Osteocyte (in vitro differentiated cells): ENCODE measurements around the gene NAA20. TPM values are rescaled to one million over a fixed set of nuclear protein-coding genes. Genes with fewer than 3 reads are reported as not detected.

Experiments
- DNase-seq: peaks from one replicate; pipeline ENCODE4 v3.0.0; 2021; ENCODE audit warnings: mixed read lengths; ENCODE audit not compliant: unreplicated experiment; ENCODE audit errors: extremely low spot score
- H3K27ac Mint-ChIP-seq: one replicate; pipeline ENCODE4 v1.8.0; 2021; ENCODE audit warnings: mild to moderate bottlenecking, mixed read lengths; ENCODE audit not compliant: unreplicated experiment
- H3K27me3 Mint-ChIP-seq: one replicate; pipeline ENCODE4 v1.8.0; 2021; ENCODE audit warnings: mixed read lengths; ENCODE audit not compliant: unreplicated experiment
- H3K36me3 Mint-ChIP-seq: one replicate; pipeline ENCODE4 v1.8.0; 2021; ENCODE audit warnings: mixed read lengths; ENCODE audit not compliant: unreplicated experiment
- H3K4me1 Mint-ChIP-seq: one replicate; pipeline ENCODE4 v1.8.0; 2021; ENCODE audit warnings: mixed read lengths; ENCODE audit not compliant: unreplicated experiment
- H3K4me3 Mint-ChIP-seq: one replicate; pipeline ENCODE4 v1.8.0; 2021; ENCODE audit warnings: mild to moderate bottlenecking, moderate library complexity, mixed read lengths; ENCODE audit not compliant: unreplicated experiment
- H3K9me3 Mint-ChIP-seq: one replicate; pipeline ENCODE4 v1.8.0; 2021; ENCODE audit warnings: mixed read lengths; ENCODE audit not compliant: unreplicated experiment
- total RNA-seq: library from RNA; stranded (reverse); gene quantifications from 2 replicates; pipeline ENCODE4 v1.2.1, GENCODE V29; 2021
- TF ChIP-seq, protein P1 (sequence below): fragments of 200-600 bp; sonication (generic); IDR thresholded peaks from 2 replicates; pipeline ENCODE4 v1.5.0; 2021; ENCODE audit warnings: antibody characterized with exemption, mild to moderate bottlenecking, moderate library complexity

Gene NAA20
- total RNA-seq, 1 donor from 2014 or later: 49.6 TPM

DNA sequence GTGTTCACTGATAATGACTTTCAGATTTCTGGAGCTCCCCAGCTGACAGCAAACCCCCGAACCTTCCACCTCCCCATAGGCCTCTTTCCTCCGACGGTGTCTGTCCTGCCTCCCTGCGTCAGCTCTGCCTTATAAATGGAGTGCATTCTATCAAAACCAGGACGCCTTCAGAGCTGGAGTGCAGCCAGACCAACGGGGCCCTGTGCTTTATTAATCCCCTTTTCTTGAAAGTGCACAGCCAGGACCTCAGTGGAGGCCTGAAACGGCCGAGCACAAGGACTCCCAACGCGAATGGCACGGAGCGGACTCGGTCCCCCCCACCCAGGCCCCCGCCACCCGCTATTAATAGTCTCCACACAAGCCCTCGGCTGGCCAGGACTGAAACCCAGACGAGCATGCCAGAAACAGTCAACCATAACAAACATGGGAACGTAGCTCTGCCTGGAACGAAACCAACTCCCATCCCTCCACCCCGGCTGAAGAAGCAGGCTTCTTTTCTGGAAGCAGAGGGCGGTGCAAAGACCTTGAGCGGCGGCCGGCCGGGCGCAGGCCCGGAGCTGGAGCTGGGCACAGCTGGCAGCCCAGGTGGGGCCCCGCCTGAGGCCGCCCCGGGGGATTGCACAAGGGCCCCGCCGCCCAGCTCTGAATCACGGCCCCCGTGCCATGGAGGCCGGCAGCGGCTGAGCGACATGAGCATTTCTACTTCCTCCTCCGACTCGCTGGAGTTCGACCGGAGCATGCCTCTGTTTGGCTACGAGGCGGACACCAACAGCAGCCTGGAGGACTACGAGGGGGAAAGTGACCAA is 42.3 kb upstream of the NAA20 start:
- no peaks in the 10 kb centered on the region for H3K27me3 Mint-ChIP-seq
- peaks cover 15% of the 10 kb centered on the region for H3K36me3 Mint-ChIP-seq
- H3K4me1 Mint-ChIP-seq: peaks cover 67% of the 10 kb centered on the region
- DNase-seq: peak; percentile 89
- peak overlapping the region; percentile 96 for H3K27ac Mint-ChIP-seq
- H3K9me3 Mint-ChIP-seq: no peaks in the 10 kb centered on the region
- H3K4me3 Mint-ChIP-seq: peak overlapping the region; percentile 77
- TF ChIP-seq, protein P1, sequence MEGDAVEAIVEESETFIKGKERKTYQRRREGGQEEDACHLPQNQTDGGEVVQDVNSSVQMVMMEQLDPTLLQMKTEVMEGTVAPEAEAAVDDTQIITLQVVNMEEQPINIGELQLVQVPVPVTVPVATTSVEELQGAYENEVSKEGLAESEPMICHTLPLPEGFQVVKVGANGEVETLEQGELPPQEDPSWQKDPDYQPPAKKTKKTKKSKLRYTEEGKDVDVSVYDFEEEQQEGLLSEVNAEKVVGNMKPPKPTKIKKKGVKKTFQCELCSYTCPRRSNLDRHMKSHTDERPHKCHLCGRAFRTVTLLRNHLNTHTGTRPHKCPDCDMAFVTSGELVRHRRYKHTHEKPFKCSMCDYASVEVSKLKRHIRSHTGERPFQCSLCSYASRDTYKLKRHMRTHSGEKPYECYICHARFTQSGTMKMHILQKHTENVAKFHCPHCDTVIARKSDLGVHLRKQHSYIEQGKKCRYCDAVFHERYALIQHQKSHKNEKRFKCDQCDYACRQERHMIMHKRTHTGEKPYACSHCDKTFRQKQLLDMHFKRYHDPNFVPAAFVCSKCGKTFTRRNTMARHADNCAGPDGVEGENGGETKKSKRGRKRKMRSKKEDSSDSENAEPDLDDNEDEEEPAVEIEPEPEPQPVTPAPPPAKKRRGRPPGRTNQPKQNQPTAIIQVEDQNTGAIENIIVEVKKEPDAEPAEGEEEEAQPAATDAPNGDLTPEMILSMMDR: no peak

DNA sequence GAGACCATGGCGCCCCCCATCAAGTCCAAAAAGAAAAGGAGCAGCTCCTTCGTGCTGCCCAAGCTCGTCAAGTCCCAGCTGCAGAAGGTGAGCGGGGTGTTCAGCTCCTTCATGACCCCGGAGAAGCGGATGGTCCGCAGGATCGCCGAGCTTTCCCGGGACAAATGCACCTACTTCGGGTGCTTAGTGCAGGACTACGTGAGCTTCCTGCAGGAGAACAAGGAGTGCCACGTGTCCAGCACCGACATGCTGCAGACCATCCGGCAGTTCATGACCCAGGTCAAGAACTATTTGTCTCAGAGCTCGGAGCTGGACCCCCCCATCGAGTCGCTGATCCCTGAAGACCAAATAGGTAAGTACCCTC is 41.7 kb upstream of the NAA20 start:
- peak overlapping the region; percentile 96 for H3K27ac Mint-ChIP-seq
- H3K9me3 Mint-ChIP-seq: no peaks in the 10 kb centered on the region
- no peak for DNase-seq
- TF ChIP-seq, protein P1: no peak
- peaks cover 72% of the 10 kb centered on the region for H3K4me1 Mint-ChIP-seq
- peaks cover 14% of the 10 kb centered on the region for H3K36me3 Mint-ChIP-seq
- H3K4me3 Mint-ChIP-seq: peak overlapping the region; percentile 77
- no peaks in the 10 kb centered on the region for H3K27me3 Mint-ChIP-seq

DNA sequence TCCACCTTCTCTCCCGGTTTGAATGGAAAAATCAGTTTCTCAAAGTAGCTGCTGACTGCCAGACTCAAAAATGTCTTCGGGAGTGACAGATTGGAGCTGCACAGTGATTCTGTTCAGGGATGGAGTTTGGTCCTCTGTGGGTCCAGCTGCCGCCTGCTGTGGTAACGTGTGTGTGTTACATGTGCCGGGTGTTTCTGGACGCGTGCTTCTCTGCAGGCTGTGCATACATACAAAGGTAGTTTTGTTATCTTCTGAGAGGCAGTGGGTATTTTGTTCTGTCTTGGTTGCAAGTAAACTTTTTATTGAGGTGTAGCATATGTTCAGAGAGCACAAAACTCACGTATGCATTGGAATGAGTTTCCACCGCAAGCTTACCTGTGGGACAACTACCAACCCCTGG is 41.3 kb upstream of the NAA20 start:
- Mint-ChIP-seq H3K4me1 (peaks cover 77% of the 10 kb centered on the region), H3K27ac (peak overlapping the region; percentile 96), H3K27me3 (no peaks in the 10 kb centered on the region), H3K9me3 (no peaks in the 10 kb centered on the region), H3K36me3 (peaks cover 11% of the 10 kb centered on the region), H3K4me3 (peak overlapping the region; percentile 77)
- TF ChIP-seq, protein P1: no peak
- no peak for DNase-seq

DNA sequence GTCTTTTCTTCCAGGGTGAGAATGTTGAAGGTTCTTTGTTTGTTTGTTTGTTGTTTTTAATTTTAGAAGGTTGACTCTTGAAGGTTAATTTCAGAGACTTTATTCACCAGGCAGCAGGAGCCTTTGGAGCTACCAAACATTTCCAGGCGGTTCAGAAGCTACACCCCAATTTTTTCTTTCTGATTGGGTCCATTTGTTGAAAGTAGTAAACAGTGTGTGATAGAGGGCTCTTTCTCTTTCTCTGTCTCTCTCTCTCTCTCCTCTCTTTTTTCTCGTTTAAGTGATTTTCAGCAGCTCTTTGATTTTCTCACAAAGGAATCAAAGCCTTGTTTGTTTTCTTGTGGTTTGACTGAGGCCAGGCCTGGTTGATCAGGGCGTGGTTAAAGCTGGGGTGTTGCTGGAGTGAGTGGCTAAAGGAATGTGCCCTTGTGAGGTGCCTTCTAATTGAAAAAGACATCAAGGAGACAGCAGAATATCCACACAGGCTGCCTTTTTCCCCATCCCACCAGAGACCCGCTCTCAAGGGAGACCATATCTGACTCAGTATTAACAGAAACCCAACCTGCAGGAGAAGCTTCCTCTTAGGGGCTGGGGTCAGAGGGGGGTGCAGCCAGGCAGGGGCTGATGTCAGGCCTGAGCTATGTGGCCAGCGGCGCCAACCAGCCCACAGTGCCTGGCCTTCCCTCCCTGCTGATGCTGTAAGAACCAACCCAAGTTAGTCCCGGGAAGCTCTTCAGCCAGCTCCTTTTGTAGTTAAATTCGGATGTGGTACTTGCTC is 40.4 kb upstream of the NAA20 start:
- Mint-ChIP-seq H3K36me3 (peaks cover 6% of the 10 kb centered on the region), H3K9me3 (no peaks in the 10 kb centered on the region), H3K27ac (peak overlapping the region; percentile 96), H3K4me1 (peaks cover 86% of the 10 kb centered on the region), H3K27me3 (no peaks in the 10 kb centered on the region), H3K4me3 (peak overlapping the region; percentile 77)
- TF ChIP-seq, protein P1: no peak
- DNase-seq: no peak

DNA sequence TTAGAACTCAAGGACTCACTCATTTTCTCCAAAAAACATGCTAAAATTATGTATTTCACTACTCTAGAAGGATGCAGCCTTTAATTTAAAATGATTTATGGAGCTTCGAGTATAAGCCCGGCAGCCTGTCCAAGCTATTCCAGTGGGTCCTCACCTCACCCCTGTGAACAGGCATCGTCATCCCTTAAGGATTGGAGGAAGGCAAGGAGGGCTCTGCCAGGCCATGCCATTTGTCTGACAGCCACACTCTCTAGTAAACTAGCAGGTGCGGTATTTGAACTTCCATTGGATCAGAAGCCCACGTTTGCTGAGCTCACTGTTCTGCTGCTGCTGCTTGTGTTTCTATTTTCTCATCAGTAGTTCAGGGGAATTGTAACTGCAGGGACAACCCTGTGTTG is 39.8 kb upstream of the NAA20 start:
- Mint-ChIP-seq H3K36me3 (peaks cover 6% of the 10 kb centered on the region), H3K27me3 (no peaks in the 10 kb centered on the region), H3K4me3 (peak overlapping the region; percentile 77), H3K4me1 (peaks cover 87% of the 10 kb centered on the region), H3K27ac (peak overlapping the region; percentile 96), H3K9me3 (no peaks in the 10 kb centered on the region)
- no peak for DNase-seq
- TF ChIP-seq, protein P1: no peak
